Testis (tissue), 2 donors: Measurements from ENCODE around the gene MDFIC.

ENCODE experiments used
- CTCF ChIP-seq, 3 experiments: fragments of 450-650 bp in 2 of 3; fragments of 200-600 bp in 1 of 3; sonication (generic) in 1 of 3; IDR thresholded peaks; one replicate each; pipeline ENCODE4 v1.5.1; 2016 to 2019; ENCODE audit warnings: antibody characterized with exemption in 3 of 3, mild to moderate bottlenecking in 2 of 3, moderate library complexity in 1 of 3
- POLR2A ChIP-seq: fragments of 450-650 bp; IDR thresholded peaks from one replicate; pipeline ENCODE4 v1.6.1; 2017; ENCODE audit warnings: antibody characterized with exemption, mild to moderate bottlenecking, moderate library complexity

- TF ChIP-seq CTCF (IDR thresholded peaks at IDR 0.05) (no peak), POLR2A (no peak)
These were observed 130.8 kb downstream of the MDFIC start for GRCh38 chr7:115052706-115053105.
